Nephron (organoid): ENCODE data around the gene CUX1.

Experiments used
- H3K27ac Mint-ChIP-seq, 3 experiments: 2 replicates each; pipeline ENCODE4 v1.8.0; 2020; ENCODE audit warnings: mixed read lengths in 3 of 3, mild to moderate bottlenecking in 2 of 3, moderate library complexity in 1 of 3
- H3K27me3 Mint-ChIP-seq: 2 replicates; pipeline ENCODE4 v1.8.0; 2021; ENCODE audit warnings: low read depth, mild to moderate bottlenecking, moderate library complexity, mixed read lengths
- H3K36me3 Mint-ChIP-seq: 2 replicates; pipeline ENCODE4 v1.8.0; 2020; ENCODE audit warnings: low read depth, mixed read lengths
- H3K4me1 Mint-ChIP-seq: 2 replicates; pipeline ENCODE4 v1.8.0; 2020; ENCODE audit warnings: mixed read lengths
- H3K4me3 Mint-ChIP-seq, 3 experiments: 2 replicates each; pipeline ENCODE4 v1.8.0; 2020; ENCODE audit warnings: mild to moderate bottlenecking in 3 of 3, mixed read lengths in 3 of 3, moderate library complexity in 2 of 3
- H3K9me3 Mint-ChIP-seq: 2 replicates; pipeline ENCODE4 v1.8.0; 2020; ENCODE audit warnings: mixed read lengths
- CTCF ChIP-seq, 3 experiments: fragments of 200-600 bp; sonication (generic); IDR thresholded peaks; one replicate each; pipeline ENCODE4 v1.5.0; 2021; ENCODE audit warnings: antibody characterized with exemption in 3 of 3; ENCODE audit not compliant: unreplicated experiment in 3 of 3

CUX1 gene

GRCh38 chr7:102156867-102157266 is 339.4 kb downstream of the CUX1 start:
- H3K4me3 Mint-ChIP-seq, result no peak overlapping the region
- H3K27me3 Mint-ChIP-seq, result no peaks in the 10 kb centered on the region
- H3K36me3 Mint-ChIP-seq, result peaks cover 49% of the 10 kb centered on the region
- H3K9me3 Mint-ChIP-seq, result no peaks in the 10 kb centered on the region
- peaks cover 37% of the 10 kb centered on the region for H3K4me1 Mint-ChIP-seq
- H3K27ac Mint-ChIP-seq, result no peak overlapping the region
- no peak for TF ChIP-seq CTCF (IDR thresholded peaks at IDR 0.05; ENCODE audit: unreplicated experiment in 3 of 3)

- H3K36me3 Mint-ChIP-seq, result peaks cover 43% of the 10 kb centered on the region
- H3K4me3 Mint-ChIP-seq, result no peak overlapping the region
- H3K27me3 Mint-ChIP-seq, result no peaks in the 10 kb centered on the region
- H3K9me3 Mint-ChIP-seq, result no peaks in the 10 kb centered on the region
- TF ChIP-seq CTCF (IDR thresholded peaks at IDR 0.05; ENCODE audit: unreplicated experiment in 3 of 3), result no peak
- H3K4me1 Mint-ChIP-seq, result peaks cover 13% of the 10 kb centered on the region
- no peak overlapping the region for H3K27ac Mint-ChIP-seq
Observed at GRCh38 chr7:102165136-102165535, 347.7 kb downstream of the CUX1 start.

- no peak for TF ChIP-seq CTCF (IDR thresholded peaks at IDR 0.05; ENCODE audit: unreplicated experiment in 3 of 3)
- no peaks in the 10 kb centered on the region for H3K27me3 Mint-ChIP-seq
- no peak overlapping the region for H3K4me3 Mint-ChIP-seq
- no peak overlapping the region for H3K27ac Mint-ChIP-seq
- H3K9me3 Mint-ChIP-seq, result no peaks in the 10 kb centered on the region
- H3K4me1 Mint-ChIP-seq, result peaks cover 19% of the 10 kb centered on the region
- peaks cover 38% of the 10 kb centered on the region for H3K36me3 Mint-ChIP-seq
Observed at GRCh38 chr7:102167254-102167653, 349.8 kb downstream of the CUX1 start.

DNA sequence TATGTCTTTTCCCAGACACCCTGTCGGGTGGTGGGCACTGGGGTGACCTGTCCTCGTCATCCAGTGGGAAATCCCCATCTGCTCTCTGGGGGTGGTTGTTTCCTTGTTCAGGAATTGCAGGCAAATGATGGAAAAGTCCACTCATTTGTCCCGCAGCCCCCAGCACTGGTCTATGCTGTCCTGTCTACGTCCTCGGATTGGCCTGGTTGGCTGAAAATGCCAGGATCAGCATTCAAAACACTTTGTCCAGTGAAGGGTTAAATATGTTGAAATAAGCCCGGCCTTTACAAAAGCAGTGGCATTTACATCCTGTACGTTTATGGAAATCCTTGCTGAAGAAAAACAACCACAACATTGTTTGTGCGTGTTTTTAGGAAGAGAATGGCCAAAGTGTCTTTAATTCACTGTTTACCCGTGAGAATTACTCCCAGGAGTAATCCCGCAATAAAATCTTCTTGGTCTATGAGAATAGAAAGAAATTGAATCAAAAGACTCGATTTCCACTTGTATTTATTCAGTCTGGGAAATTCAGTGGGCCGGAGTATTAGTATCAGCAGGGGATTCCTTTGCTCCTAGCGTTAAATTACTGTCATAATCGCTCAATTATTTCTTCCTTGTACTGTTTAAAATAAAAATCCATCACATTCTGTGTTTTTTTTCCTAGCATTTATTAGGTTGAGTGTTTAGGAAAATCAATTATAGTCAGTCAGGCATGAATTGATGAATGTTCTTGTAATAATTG is 352.4 kb downstream of the CUX1 start:
- H3K4me3 Mint-ChIP-seq, result peak overlapping the region; percentile 10 to 24 (median 22)
- no peaks in the 10 kb centered on the region for H3K9me3 Mint-ChIP-seq
- peaks cover 13% of the 10 kb centered on the region for H3K4me1 Mint-ChIP-seq
- no peak for TF ChIP-seq CTCF (IDR thresholded peaks at IDR 0.05; ENCODE audit: unreplicated experiment in 3 of 3)
- H3K27me3 Mint-ChIP-seq, result no peaks in the 10 kb centered on the region
- peak overlapping the region; percentile 33 to 79 (median 61) for H3K27ac Mint-ChIP-seq
- H3K36me3 Mint-ChIP-seq, result peaks cover 49% of the 10 kb centered on the region

- Mint-ChIP-seq H3K36me3 (peaks cover 53% of the 10 kb centered on the region), H3K4me1 (peaks cover 19% of the 10 kb centered on the region), H3K27me3 (no peaks in the 10 kb centered on the region), H3K9me3 (no peaks in the 10 kb centered on the region), H3K27ac (peak overlapping the region; percentile 33 to 79 (median 61)), H3K4me3 (peak overlapping the region; percentile 10 to 24 (median 22))
- TF ChIP-seq CTCF (IDR thresholded peaks at IDR 0.05; ENCODE audit: unreplicated experiment in 3 of 3), result no peak
Observed at GRCh38 chr7:102170393-102170970, 353.1 kb downstream of the CUX1 start.

- Mint-ChIP-seq H3K9me3 (no peaks in the 10 kb centered on the region), H3K4me1 (peaks cover 28% of the 10 kb centered on the region), H3K4me3 (no peak overlapping the region), H3K27me3 (no peaks in the 10 kb centered on the region), H3K36me3 (peaks cover 57% of the 10 kb centered on the region), H3K27ac (no peak overlapping the region)
- no peak for TF ChIP-seq CTCF (IDR thresholded peaks at IDR 0.05; ENCODE audit: unreplicated experiment in 3 of 3)
Observed at GRCh38 chr7:102173669-102174068, 356.2 kb downstream of the CUX1 start.
